ENCODE results near the gene ADAMTS6. TPM values are rescaled to one million over a fixed set of nuclear protein-coding genes. Genes with fewer than 3 reads are reported as not detected.
A peak's percentile ranks its signal among the peaks of the same experiment; 100 is the strongest.

Gene ADAMTS6
- polyA plus RNA-seq, 2 of the 4 experiments (the other 2 are of a cell fraction), result 0.22 to 0.66 TPM

GRCh38 chr5:65151614-65152013, 330.1 kb downstream of the ADAMTS6 start:
- Histone ChIP-seq H3K9me3 (no peaks in the 10 kb centered on the region), H3K4me1 (peaks cover 6% of the 10 kb centered on the region; the same call in 1 of the 3 replicates), H3K4me2 (peak overlapping the region; percentile 34; the same call in 1 of the 3 replicates), H3K4me3 (no peak overlapping the region), H3K27ac (0 out of 6 replicates have a peak overlapping the region, but pooled peaks of 1 of the 2 experiments have one; percentile 29)
- no peak for TF ChIP-seq FOXS1 (CRISPR knock-in tag; IDR thresholded peaks at IDR 0.05)
- no peak for TF ChIP-seq FOSL2 (IDR thresholded peaks at IDR 0.05)
- TF ChIP-seq FOSL2 (CRISPR knock-in tag; IDR thresholded peaks at IDR 0.05), result no peak
- no peak for TF ChIP-seq KDM1A (IDR thresholded peaks at IDR 0.05; ENCODE audit: low read depth)
- TF ChIP-seq SMC3 (IDR thresholded peaks at IDR 0.05), result no peak
- no peak for TF ChIP-seq HEYL (CRISPR knock-in tag; IDR thresholded peaks at IDR 0.05)
- TF ChIP-seq BHLHE40 (IDR thresholded peaks at IDR 0.05; ENCODE audit: low read depth, low read length), result no peak
- TF ChIP-seq, protein P1, sequence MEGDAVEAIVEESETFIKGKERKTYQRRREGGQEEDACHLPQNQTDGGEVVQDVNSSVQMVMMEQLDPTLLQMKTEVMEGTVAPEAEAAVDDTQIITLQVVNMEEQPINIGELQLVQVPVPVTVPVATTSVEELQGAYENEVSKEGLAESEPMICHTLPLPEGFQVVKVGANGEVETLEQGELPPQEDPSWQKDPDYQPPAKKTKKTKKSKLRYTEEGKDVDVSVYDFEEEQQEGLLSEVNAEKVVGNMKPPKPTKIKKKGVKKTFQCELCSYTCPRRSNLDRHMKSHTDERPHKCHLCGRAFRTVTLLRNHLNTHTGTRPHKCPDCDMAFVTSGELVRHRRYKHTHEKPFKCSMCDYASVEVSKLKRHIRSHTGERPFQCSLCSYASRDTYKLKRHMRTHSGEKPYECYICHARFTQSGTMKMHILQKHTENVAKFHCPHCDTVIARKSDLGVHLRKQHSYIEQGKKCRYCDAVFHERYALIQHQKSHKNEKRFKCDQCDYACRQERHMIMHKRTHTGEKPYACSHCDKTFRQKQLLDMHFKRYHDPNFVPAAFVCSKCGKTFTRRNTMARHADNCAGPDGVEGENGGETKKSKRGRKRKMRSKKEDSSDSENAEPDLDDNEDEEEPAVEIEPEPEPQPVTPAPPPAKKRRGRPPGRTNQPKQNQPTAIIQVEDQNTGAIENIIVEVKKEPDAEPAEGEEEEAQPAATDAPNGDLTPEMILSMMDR (IDR thresholded peaks at IDR 0.05), result no peak
- TF ChIP-seq ZSCAN20 (CRISPR knock-in tag; IDR thresholded peaks at IDR 0.05), result no peak
- no peak for TF ChIP-seq RFX5 (IDR thresholded peaks at IDR 0.05)
- no peak for TF ChIP-seq NR3C1 (IDR thresholded peaks at IDR 0.05)
- TF ChIP-seq, protein P2, sequence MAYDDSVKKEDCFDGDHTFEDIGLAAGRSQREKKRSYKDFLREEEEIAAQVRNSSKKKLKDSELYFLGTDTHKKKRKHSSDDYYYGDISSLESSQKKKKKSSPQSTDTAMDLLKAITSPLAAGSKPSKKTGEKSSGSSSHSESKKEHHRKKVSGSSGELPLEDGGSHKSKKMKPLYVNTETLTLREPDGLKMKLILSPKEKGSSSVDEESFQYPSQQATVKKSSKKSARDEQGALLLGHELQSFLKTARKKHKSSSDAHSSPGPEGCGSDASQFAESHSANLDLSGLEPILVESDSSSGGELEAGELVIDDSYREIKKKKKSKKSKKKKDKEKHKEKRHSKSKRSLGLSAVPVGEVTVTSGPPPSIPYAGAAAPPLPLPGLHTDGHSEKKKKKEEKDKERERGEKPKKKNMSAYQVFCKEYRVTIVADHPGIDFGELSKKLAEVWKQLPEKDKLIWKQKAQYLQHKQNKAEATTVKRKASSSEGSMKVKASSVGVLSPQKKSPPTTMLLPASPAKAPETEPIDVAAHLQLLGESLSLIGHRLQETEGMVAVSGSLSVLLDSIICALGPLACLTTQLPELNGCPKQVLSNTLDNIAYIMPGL (CRISPR knock-in tag; IDR thresholded peaks at IDR 0.05; ENCODE audit: borderline replicate concordance), result no peak
- TF ChIP-seq EP300 (IDR thresholded peaks at IDR 0.05), result no peak
- TF ChIP-seq PHF8 (IDR thresholded peaks at IDR 0.05; ENCODE audit: borderline replicate concordance, low read depth), result no peak
- no peak for TF ChIP-seq CHD2 (IDR thresholded peaks at IDR 0.05; ENCODE audit: low read length, partially characterized antibody)
- TF ChIP-seq ATOH8 (CRISPR knock-in tag; IDR thresholded peaks at IDR 0.05; ENCODE audit: low read depth), result no peak
- no peak for TF ChIP-seq MAZ (IDR thresholded peaks at IDR 0.05; ENCODE audit: borderline replicate concordance, low read depth, low read length)
- ATAC-seq, result peak; percentile 43 to 45; a peak in 2 of 6 replicates
- POLR2A ChIA-PET, result interaction anchor here (1.2 to 1.3 kb wide), 2 partner anchors 48 to 331 kb away, joined by 3 to 4 read pairs; no protein-coding TSS in a partner anchor
- no peak for FAIRE-seq
- peak in 1 of 2 experiments; percentile 23 for DNase-seq (ENCODE audit: low read depth in 1 of 2, low spot score in 1 of 2)
- WGBS (ENCODE audit: missing lambda C conversion rate), result 42% methylated on average over 5 of the region's 5 CpGs
- CTCF ChIA-PET, result interaction anchor here (0.7 kb wide), 1 partner anchor 338 kb away, joined by 3 read pairs; no protein-coding TSS in a partner anchor

GRCh38 chr5:65150599-65151304, 331.0 kb downstream of the ADAMTS6 start:
- ChIA-PET POLR2A (interaction anchor here (1.2 to 1.3 kb wide), 2 partner anchors 48 to 332 kb away, joined by 3 to 4 read pairs; no protein-coding TSS in a partner anchor), CTCF (interaction anchor here (0.7 to 1.3 kb wide), 2 partner anchors 17 to 337 kb away, joined by 3 read pairs; no protein-coding TSS in a partner anchor)
- Histone ChIP-seq H3K4me3 (no peak overlapping the region), H3K4me2 (no peak overlapping the region), H3K9me3 (no peaks in the 10 kb centered on the region), H3K27ac (no peak overlapping the region), H3K4me1 (peaks cover 6% of the 10 kb centered on the region; the same call in 1 of the 3 replicates)
- ATAC-seq (no peak), FAIRE-seq (no peak), DNase-seq (ENCODE audit: low read depth in 1 of 2, low spot score in 1 of 2) (no peak)
- TF ChIP-seq RNF2 (IDR thresholded peaks at IDR 0.05; ENCODE audit: borderline replicate concordance, low read depth) (no peak), NFE2L2 (conservative IDR thresholded peaks at IDR 0.05; ENCODE audit: low read length) (no peak), GATA3 (IDR thresholded peaks at IDR 0.05; ENCODE audit: borderline replicate concordance) (no peak), CEBPB (IDR thresholded peaks at IDR 0.05) (no peak)
- 67% methylated on average over 6 of the region's 6 CpGs for WGBS (ENCODE audit: missing lambda C conversion rate)
